MCF 10A (cell line): Measurements from ENCODE around the gene APOC3. TPM values are rescaled to one million over a fixed set of nuclear protein-coding genes. Genes with fewer than 3 reads are reported as not detected.

Experiments
- BruUV-seq: library from RNA; stranded (reverse); fragments of 400-500 nt; replicated peaks from 2 replicates; lab custom pipeline; 2021; lab: Mats Ljungman, UMichigan
- CTCF ChIA-PET: fragments of 300-600 bp; sonication (Branson Sonifier 250); formaldehyde crosslinking; extraction: SDS; loops from one replicate; lab custom pipeline; 2021; ENCODE audit warnings: antibody characterized with exemption, inconsistent platforms; lab: Yijun Ruan, JAX
- POLR2A ChIA-PET: fragments of 300-600, 350-650 bp; sonication (Branson Sonifier 250); formaldehyde crosslinking; extraction: SDS; loops from one replicate; lab custom pipeline; 2020; ENCODE audit warnings: antibody characterized with exemption, inconsistent platforms; lab: Yijun Ruan, JAX
- DNase-seq: peaks from one replicate; pipeline ENCODE4 v3.0.0-alpha.2; 2018; ENCODE audit not compliant: unreplicated experiment
- H3K27ac Mint-ChIP-seq: one replicate; pipeline ENCODE4 v1.8.0; 2022; ENCODE audit warnings: mild to moderate bottlenecking, low read depth, mixed read lengths; ENCODE audit not compliant: unreplicated experiment
- H3K27me3 Mint-ChIP-seq: one replicate; pipeline ENCODE4 v1.8.0; 2022; ENCODE audit warnings: mixed read lengths; ENCODE audit not compliant: insufficient read depth, unreplicated experiment
- H3K36me3 Mint-ChIP-seq: one replicate; pipeline ENCODE4 v1.8.0; 2022; ENCODE audit warnings: mild to moderate bottlenecking, moderate library complexity, mixed read lengths; ENCODE audit not compliant: insufficient read depth, unreplicated experiment
- H3K4me1 Mint-ChIP-seq: one replicate; pipeline ENCODE4 v1.8.0; 2022; ENCODE audit warnings: mixed read lengths; ENCODE audit not compliant: insufficient read depth, unreplicated experiment
- H3K4me3 Mint-ChIP-seq: one replicate; pipeline ENCODE4 v1.8.0; 2022; ENCODE audit warnings: mild to moderate bottlenecking, moderate library complexity, mixed read lengths; ENCODE audit not compliant: unreplicated experiment
- H3K9me3 Mint-ChIP-seq: one replicate; pipeline ENCODE4 v1.8.0; 2022; ENCODE audit warnings: mixed read lengths; ENCODE audit not compliant: unreplicated experiment
- CTCF ChIP-seq: fragments of 200-600 bp; IDR thresholded peaks from one replicate; pipeline ENCODE4 v1.8.0; 2022; ENCODE audit warnings: antibody characterized with exemption, mild to moderate bottlenecking; ENCODE audit not compliant: unreplicated experiment
- intact Hi-C: fragments of 100-400 bp; cut with micrococcal nuclease; formaldehyde crosslinking; loops from 2 replicates; pipeline ENCODE4 v1.14.1; 2022
- total RNA-seq: library from RNA; stranded (reverse); gene quantifications from 2 replicates; pipeline ENCODE4 v1.2.3, GENCODE V29; 2022

APOC3 gene
- total RNA-seq, 1 experiment from 2014 or later = not detected

GRCh38 chr11:116876656-116877055, 46.9 kb downstream of the APOC3 start:
- intact Hi-C loops = no loop called here
- TF ChIP-seq CTCF = no peak
- CTCF ChIA-PET = interaction anchor here (0.6 to 16.1 kb wide), 7 partner anchors 26 to 240 kb away, joined by 3 to 232 read pairs (median 3); no protein-coding TSS in a partner anchor
- no peak overlapping the region for H3K4me3 Mint-ChIP-seq
- no peak for DNase-seq
- no peaks in the 10 kb centered on the region for H3K27me3 Mint-ChIP-seq
- no TSS peak for BruUV-seq
- peaks cover 30% of the 10 kb centered on the region for H3K36me3 Mint-ChIP-seq
- no peak overlapping the region for H3K27ac Mint-ChIP-seq
- H3K9me3 Mint-ChIP-seq = no peaks in the 10 kb centered on the region
- H3K4me1 Mint-ChIP-seq = peaks cover 4% of the 10 kb centered on the region
- POLR2A ChIA-PET = interaction anchor here (0.6 to 0.9 kb wide), 2 partner anchors 229 to 1652 kb away, joined by 3 read pairs; no protein-coding TSS in a partner anchor

GRCh38 chr11:116879800-116880625, 50.3 kb downstream of the APOC3 start:
- Mint-ChIP-seq H3K27ac (no peak overlapping the region), H3K4me3 (no peak overlapping the region), H3K36me3 (peaks cover 16% of the 10 kb centered on the region), H3K27me3 (no peaks in the 10 kb centered on the region), H3K9me3 (no peaks in the 10 kb centered on the region), H3K4me1 (no peaks in the 10 kb centered on the region)
- BruUV-seq = no TSS peak
- POLR2A ChIA-PET = interaction anchor here (0.6 to 1.7 kb wide), 5 partner anchors 9 to 217 kb away, joined by 3 to 5 read pairs (median 3); partner anchors contain the start of gene ZPR1
- peak; percentile 74 for DNase-seq
- peak; percentile 60 for TF ChIP-seq CTCF
- intact Hi-C loops = loop anchor here (1.0 to 2.0 kb wide), 3 partner anchors 219 to 347 kb away; partner anchors contain the start of gene SIK3
- CTCF ChIA-PET = interaction anchor here (0.6 to 16.1 kb wide), 33 partner anchors 9 to 521 kb away, joined by 3 to 232 read pairs (median 4); partner anchors contain the start of genes SIK3 and ZPR1

- Mint-ChIP-seq H3K4me1 (no peaks in the 10 kb centered on the region), H3K27ac (no peak overlapping the region), H3K27me3 (no peaks in the 10 kb centered on the region), H3K36me3 (peaks cover 17% of the 10 kb centered on the region), H3K9me3 (no peaks in the 10 kb centered on the region), H3K4me3 (no peak overlapping the region)
- BruUV-seq = no TSS peak
- TF ChIP-seq CTCF = no peak
- no peak for DNase-seq
- intact Hi-C loops = loop anchor here (2.0 kb wide), 1 partner anchor 218 kb away; the partner anchor contains the start of gene SIK3
- ChIA-PET POLR2A (interaction anchor here (0.8 to 1.7 kb wide), 2 partner anchors 10 to 216 kb away, joined by 3 to 5 read pairs; no protein-coding TSS in a partner anchor), CTCF (interaction anchor here (1.0 to 16.1 kb wide), 9 partner anchors 10 to 346 kb away, joined by 3 to 232 read pairs (median 6); partner anchors contain the start of gene SIK3)
These were observed 51.4 kb downstream of the APOC3 start for GRCh38 chr11:116881143-116881542.

GRCh38 chr11:116882386-116882785, 52.7 kb downstream of the APOC3 start:
- no peak overlapping the region for H3K27ac Mint-ChIP-seq
- no TSS peak for BruUV-seq
- peak; percentile 4 for DNase-seq

More at GRCh38 chr11:116882386-116882785, 52.7 kb downstream of the APOC3 start:
- Mint-ChIP-seq H3K27me3 (no peaks in the 10 kb centered on the region), H3K4me3 (no peak overlapping the region), H3K4me1 (no peaks in the 10 kb centered on the region), H3K9me3 (no peaks in the 10 kb centered on the region), H3K36me3 (peaks cover 26% of the 10 kb centered on the region)
- no peak for TF ChIP-seq CTCF
- intact Hi-C loops = no loop called here
- ChIA-PET POLR2A (interaction anchor here (0.7 kb wide), 1 partner anchor 445 kb away, joined by 3 read pairs; the partner anchor contains the start of gene CEP164), CTCF (interaction anchor here (0.6 to 16.1 kb wide), 3 partner anchors 8 to 225 kb away, joined by 3 to 232 read pairs (median 4); no protein-coding TSS in a partner anchor)
